ENCODE measurements around the gene FBXL16. TPM values are rescaled to one million over a fixed set of nuclear protein-coding genes. Genes with fewer than 3 reads are reported as not detected.

FBXL16 gene
- total and polyA plus RNA-seq, 8 donors, result 0.60 to 17.7 (median 2.3) TPM

DNA sequence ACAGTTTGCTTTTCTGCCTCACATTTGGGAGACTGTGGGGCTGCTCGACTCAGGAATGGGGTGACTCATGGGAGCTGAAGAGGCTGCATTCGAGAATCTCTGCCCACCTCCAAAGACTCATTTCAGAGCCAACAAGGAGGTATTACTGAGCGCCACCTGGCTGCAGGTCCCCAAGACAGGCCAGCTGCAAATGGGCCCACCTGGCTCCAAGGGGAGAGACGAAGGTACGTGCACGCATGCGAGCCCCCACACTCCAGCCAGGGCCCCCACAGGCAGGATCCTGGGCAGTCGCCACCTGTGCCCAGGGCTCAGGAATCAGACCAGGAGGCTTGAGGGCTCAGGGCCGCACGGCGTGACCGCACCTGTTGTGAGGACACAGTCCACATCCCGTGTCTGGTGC is 27.3 kb upstream of the FBXL16 start:
- Histone ChIP-seq H3K4me3 (no peak overlapping the region), H3K9me3 (no peaks in the 10 kb centered on the region), H3K27ac (no peak overlapping the region), H3K27me3 (no peaks in the 10 kb centered on the region), H3K36me3 (peaks cover 0 to 38% (median 0%) of the 10 kb centered on the region in 3 donors), H3K4me1 (peaks cover under 1 to 7% (median 5%) of the 10 kb centered on the region in 3 donors)
- TF ChIP-seq, protein P1, sequence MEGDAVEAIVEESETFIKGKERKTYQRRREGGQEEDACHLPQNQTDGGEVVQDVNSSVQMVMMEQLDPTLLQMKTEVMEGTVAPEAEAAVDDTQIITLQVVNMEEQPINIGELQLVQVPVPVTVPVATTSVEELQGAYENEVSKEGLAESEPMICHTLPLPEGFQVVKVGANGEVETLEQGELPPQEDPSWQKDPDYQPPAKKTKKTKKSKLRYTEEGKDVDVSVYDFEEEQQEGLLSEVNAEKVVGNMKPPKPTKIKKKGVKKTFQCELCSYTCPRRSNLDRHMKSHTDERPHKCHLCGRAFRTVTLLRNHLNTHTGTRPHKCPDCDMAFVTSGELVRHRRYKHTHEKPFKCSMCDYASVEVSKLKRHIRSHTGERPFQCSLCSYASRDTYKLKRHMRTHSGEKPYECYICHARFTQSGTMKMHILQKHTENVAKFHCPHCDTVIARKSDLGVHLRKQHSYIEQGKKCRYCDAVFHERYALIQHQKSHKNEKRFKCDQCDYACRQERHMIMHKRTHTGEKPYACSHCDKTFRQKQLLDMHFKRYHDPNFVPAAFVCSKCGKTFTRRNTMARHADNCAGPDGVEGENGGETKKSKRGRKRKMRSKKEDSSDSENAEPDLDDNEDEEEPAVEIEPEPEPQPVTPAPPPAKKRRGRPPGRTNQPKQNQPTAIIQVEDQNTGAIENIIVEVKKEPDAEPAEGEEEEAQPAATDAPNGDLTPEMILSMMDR (IDR thresholded peaks at IDR 0.05), result no peak
- FAIRE-seq (no peak), ATAC-seq (no peak), DNase-seq (peak in 3 of 6 donors; percentile 7 to 69 (median 13))
- 88 to 94% methylated on average over 13 of the region's 13 CpGs for WGBS, 2 donors
- intact Hi-C loops (cut with DNase I), result no loop called here

DNA sequence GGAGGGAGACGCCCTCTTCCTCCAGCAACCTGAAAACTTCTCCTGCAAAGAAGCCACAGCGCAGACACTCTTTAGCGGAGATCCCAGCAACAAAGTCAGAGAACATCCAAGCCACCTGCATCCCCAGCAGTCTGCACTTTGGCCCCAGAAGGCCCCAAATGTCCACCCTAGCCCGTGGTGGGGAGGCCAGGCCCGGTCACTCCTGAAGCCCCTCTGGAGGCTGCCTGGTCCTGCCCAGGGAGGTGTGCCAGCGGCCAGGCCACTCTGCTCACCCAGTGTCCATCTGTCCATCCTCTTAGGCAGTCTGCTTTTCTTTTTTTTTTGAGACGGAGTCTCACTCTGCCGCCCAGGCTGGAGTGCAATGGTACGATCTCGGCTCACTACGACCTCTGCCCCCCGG is 26.7 kb upstream of the FBXL16 start:
- H3K4me1 ChIP-seq, result peaks cover 6 to 13% (median 11%) of the 10 kb centered on the region in 3 donors
- no peak for ATAC-seq

DNA sequence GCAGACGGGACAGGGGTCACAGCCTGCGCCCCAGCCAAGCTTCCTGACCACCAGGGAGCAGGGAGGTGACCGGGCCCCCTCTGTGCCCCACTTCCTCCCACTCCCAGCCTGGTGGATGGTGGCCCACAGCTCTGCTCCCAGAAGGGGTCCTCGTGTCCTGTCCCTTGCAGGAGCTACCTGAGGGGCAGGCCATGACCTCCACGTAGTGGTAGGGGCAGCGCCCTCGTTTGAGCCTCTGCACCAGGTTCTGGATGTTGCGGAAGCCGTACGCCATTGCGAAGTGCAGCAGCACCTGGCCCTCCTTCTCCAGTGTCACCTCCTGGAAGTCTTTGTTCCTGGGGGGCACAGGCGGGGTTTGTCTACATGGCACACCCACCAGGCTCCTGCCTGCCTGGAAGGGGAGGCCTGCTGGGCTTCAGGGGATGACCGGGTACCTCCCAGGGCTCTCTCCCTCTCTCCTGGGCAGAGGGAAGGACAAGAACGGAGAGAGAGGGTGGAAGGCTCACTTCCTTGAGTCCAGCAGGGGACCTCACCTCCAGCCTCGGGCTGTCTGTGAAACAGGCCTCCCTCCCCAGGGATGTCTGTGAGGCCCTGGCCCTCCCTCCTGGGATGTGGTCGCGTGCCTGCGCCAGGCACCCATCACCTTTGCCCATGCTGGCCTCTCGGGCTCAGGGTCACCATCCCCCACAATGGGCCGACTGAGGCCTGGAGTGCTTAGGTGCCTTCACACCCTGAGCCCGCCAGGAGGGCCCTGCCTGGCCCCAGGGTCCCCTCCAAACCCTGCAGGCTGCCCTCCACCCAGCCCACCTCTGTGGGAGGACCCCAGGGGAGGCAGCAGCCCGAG is 25.3 kb upstream of the FBXL16 start:
- WGBS, 2 donors, result 88 to 92% methylated on average over 21 to 22 of the region's 22 CpGs
- TF ChIP-seq, protein P1 (IDR thresholded peaks at IDR 0.05), result no peak
- Histone ChIP-seq H3K4me1 (peaks cover 9 to 16% (median 14%) of the 10 kb centered on the region in 3 donors), H3K36me3 (peaks cover 0 to 24% (median 0%) of the 10 kb centered on the region in 3 donors), H3K27ac (no peak overlapping the region), H3K9me3 (no peaks in the 10 kb centered on the region), H3K27me3 (no peaks in the 10 kb centered on the region), H3K4me3 (no peak overlapping the region)
- DNase-seq, result peak in 3 of 6 donors; percentile 18 to 74 (median 50)
- no peak for FAIRE-seq
- intact Hi-C loops (cut with DNase I), result no loop called here
- no peak for ATAC-seq

More for the DNA sequence above, 26.7 kb upstream of the FBXL16 start:
- H3K27ac ChIP-seq, result no peak overlapping the region
- FAIRE-seq, result no peak
- intact Hi-C loops (cut with DNase I), result no loop called here
- H3K36me3 ChIP-seq, result peaks cover 0 to 32% (median 0%) of the 10 kb centered on the region in 3 donors
- no peak for DNase-seq
- no peak overlapping the region for H3K4me3 ChIP-seq
- H3K27me3 ChIP-seq, result no peaks in the 10 kb centered on the region
- no peaks in the 10 kb centered on the region for H3K9me3 ChIP-seq
- 95% methylated on average over 12 of the region's 12 CpGs for WGBS, 2 donors
- TF ChIP-seq, protein P1 (IDR thresholded peaks at IDR 0.05), result no peak

DNA sequence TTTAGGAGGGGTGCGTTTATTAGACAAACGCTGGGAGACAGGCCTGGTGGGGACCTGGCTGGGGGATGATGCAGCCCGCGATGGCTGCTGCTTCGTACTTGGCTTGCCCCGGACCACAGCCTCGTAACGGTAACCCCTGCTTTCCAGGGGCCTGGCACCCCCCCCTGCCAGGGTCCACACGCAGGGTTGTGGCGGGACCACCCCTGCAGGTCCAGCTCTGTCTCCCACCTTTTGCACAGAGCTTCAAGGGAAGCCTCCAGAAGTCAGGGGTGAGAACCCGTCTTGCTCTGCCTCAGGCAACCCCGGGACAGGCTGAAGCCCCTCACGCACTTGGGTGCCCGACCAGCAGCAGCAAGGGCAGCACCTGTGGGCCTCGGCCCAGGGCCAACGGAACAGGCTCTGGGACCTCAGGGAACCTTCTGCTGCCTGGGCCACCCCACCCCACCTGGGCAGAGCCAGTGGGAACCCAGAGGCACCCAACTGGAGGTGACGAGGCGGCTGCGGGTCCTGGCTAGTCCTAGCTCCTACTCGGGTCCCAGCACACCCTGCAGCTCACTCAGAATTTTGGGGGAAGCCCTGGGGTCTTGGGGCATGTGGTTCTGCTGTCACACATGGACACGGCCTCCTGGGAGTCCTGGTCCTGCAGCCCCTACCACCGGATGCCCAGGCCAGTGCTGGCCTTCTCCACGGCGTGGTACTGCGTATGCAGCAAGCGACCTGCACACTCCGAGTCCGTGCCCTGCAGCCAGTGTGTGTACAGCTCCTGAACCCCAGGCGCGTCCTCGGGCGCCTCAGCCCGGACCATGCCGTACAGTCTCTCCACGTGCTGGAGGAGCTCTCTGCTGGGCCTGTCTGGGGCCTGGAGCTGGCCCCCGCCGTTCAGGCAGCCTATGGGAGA is 24.4 kb upstream of the FBXL16 start:
- peaks cover 0 to 19% (median 0%) of the 10 kb centered on the region in 3 donors for H3K36me3 ChIP-seq
- WGBS, 2 donors, result 86 to 89% methylated on average over 37 of the region's 37 CpGs
- TF ChIP-seq, protein P1 (IDR thresholded peaks at IDR 0.05), result no peak
- H3K27me3 ChIP-seq, result no peaks in the 10 kb centered on the region
- peaks cover 9 to 16% (median 14%) of the 10 kb centered on the region in 3 donors for H3K4me1 ChIP-seq
- DNase-seq (peak in 4 of 6 donors; percentile 19 to 84 (median 42)), FAIRE-seq (no peak), ATAC-seq (no peak)
- no peak overlapping the region for H3K27ac ChIP-seq
- intact Hi-C loops (cut with DNase I), result no loop called here
- no peak overlapping the region for H3K4me3 ChIP-seq
- no peaks in the 10 kb centered on the region for H3K9me3 ChIP-seq
